IMR-90 (cell line): ENCODE results near the gene ARHGEF38. TPM values are rescaled to one million over a fixed set of nuclear protein-coding genes. Genes with fewer than 3 reads are reported as not detected.

Source experiments
- ATAC-seq: fragments of 200-7000 bp; cut with Tn5 transposase; 2 replicates; pipeline ENCODE4 v1.9.1; 2020; ENCODE audit warnings: low read depth, mild to moderate bottlenecking, moderate library complexity
- BruUV-seq: library from RNA; stranded (reverse); fragments of 400-500 nt; replicated peaks from 2 replicates; lab custom pipeline; 2021; lab: Mats Ljungman, UMichigan
- CTCF ChIA-PET: fragments of 300-600 bp; formaldehyde crosslinking; extraction: SDS; loops from one replicate; lab custom pipeline; 2021; ENCODE audit warnings: antibody characterized with exemption; lab: Yijun Ruan, JAX
- POLR2A ChIA-PET: fragments of 300-600 bp; sonication (Branson Sonifier 250); formaldehyde crosslinking; loops from one replicate; lab custom pipeline; 2022; ENCODE audit warnings: antibody characterized with exemption; ENCODE audit not compliant: unreplicated experiment; lab: Charles Lee
- DNase-seq: peaks from one replicate; pipeline ENCODE4 v3.0.0; 2013
- H2AFZ ChIP-seq: replicated peaks from 2 replicates; pipeline ENCODE3; 2013; ENCODE audit warnings: low read length, mild to moderate bottlenecking; ENCODE audit not compliant: poor library complexity
- H2AK5ac ChIP-seq: 2 replicates; pipeline ENCODE4 v1.6.1; 2013; ENCODE audit warnings: low read depth, low read length, inconsistent platforms
- H2AK9ac ChIP-seq: replicated peaks from 2 replicates; pipeline ENCODE3; 2013; ENCODE audit warnings: mild to moderate bottlenecking, low read depth, low read length, moderate library complexity; ENCODE audit not compliant: poor library complexity
- H2BK120ac ChIP-seq: 2 replicates; pipeline ENCODE4 v1.6.1; 2013; ENCODE audit warnings: low read depth, low read length, inconsistent platforms
- H2BK15ac ChIP-seq: 3 replicates; pipeline ENCODE4 v1.6.1; 2013; ENCODE audit warnings: low read depth, low read length, inconsistent platforms
- H2BK20ac ChIP-seq: 2 replicates; pipeline ENCODE4 v1.6.1; 2013; ENCODE audit warnings: low read depth, mild to moderate bottlenecking, inconsistent platforms, low read length, moderate library complexity
- H2BK5ac ChIP-seq: 2 replicates; pipeline ENCODE4 v1.6.1; 2013; ENCODE audit warnings: mild to moderate bottlenecking, low read depth, low read length, inconsistent platforms; ENCODE audit not compliant: poor library complexity, severe bottlenecking
- H3K14ac ChIP-seq: replicated peaks from 2 replicates; pipeline ENCODE4 v1.6.1; 2013; ENCODE audit warnings: low read depth, low read length, inconsistent platforms
- H3K18ac ChIP-seq: 2 replicates; pipeline ENCODE4 v1.6.1; 2013; ENCODE audit warnings: low read depth, low read length, control low read depth
- H3K23ac ChIP-seq: 2 replicates; pipeline ENCODE4 v1.6.1; 2013; ENCODE audit warnings: low read depth, low read length, inconsistent platforms
- H3K27ac ChIP-seq: 2 replicates; pipeline ENCODE4 v1.5.1; 2013; ENCODE audit warnings: mild to moderate bottlenecking, control low read depth, low read length; ENCODE audit not compliant: insufficient read depth
- H3K27me3 ChIP-seq: 2 replicates; pipeline ENCODE4 v1.6.1; 2013; ENCODE audit warnings: low read length; ENCODE audit not compliant: control insufficient read depth, insufficient read depth
- H3K36me3 ChIP-seq: 2 replicates; pipeline ENCODE4 v1.6.1; 2013; ENCODE audit warnings: low read length, mixed read lengths; ENCODE audit not compliant: control insufficient read depth, insufficient read depth
- H3K4ac ChIP-seq: 2 replicates; pipeline ENCODE4 v1.6.1; 2013; ENCODE audit warnings: low read depth, low read length, inconsistent platforms
- H3K4me1 ChIP-seq: 2 replicates; pipeline ENCODE4 v1.6.1; 2013; ENCODE audit warnings: low read length, mixed read lengths; ENCODE audit not compliant: control insufficient read depth, insufficient read depth
- H3K4me2 ChIP-seq: 2 replicates; pipeline ENCODE4 v1.6.1; 2013; ENCODE audit warnings: low read depth, mild to moderate bottlenecking, control low read depth, low read length, moderate library complexity
- H3K4me3 ChIP-seq: 2 replicates; pipeline ENCODE4 v1.5.1; 2013; ENCODE audit warnings: low read depth, mild to moderate bottlenecking, control low read depth, low read length, moderate library complexity; ENCODE audit not compliant: insufficient read depth
- H3K56ac ChIP-seq: 2 replicates; pipeline ENCODE4 v1.6.1; 2013; ENCODE audit warnings: low read length, inconsistent platforms; ENCODE audit not compliant: insufficient read depth; ENCODE audit errors: extremely low read depth
- H3K79me1 ChIP-seq, 2 experiments: 2 replicates each; pipeline ENCODE4 v1.6.1; 2013; ENCODE audit warnings: low read length in 2 of 2, inconsistent platforms in 1 of 2, low read depth in 1 of 2
- H3K9ac ChIP-seq: 2 replicates; pipeline ENCODE4 v1.6.1; 2013; ENCODE audit warnings: low read depth, low read length, control low read depth
- H3K9me1 ChIP-seq: 2 replicates; pipeline ENCODE4 v1.6.1; 2013; ENCODE audit warnings: low read length, inconsistent platforms; ENCODE audit not compliant: insufficient read depth
- H3K9me3 ChIP-seq: 2 replicates; pipeline ENCODE4 v1.6.1; 2013; ENCODE audit warnings: low read length; ENCODE audit not compliant: control insufficient read depth, insufficient read depth
- H4K20me1 ChIP-seq: 2 replicates; pipeline ENCODE4 v1.6.1; 2013; ENCODE audit warnings: low read length, inconsistent platforms; ENCODE audit not compliant: insufficient read depth
- H4K5ac ChIP-seq: 2 replicates; pipeline ENCODE4 v1.6.1; 2013; ENCODE audit warnings: mild to moderate bottlenecking, low read depth, low read length, control low read depth
- H4K8ac ChIP-seq, 2 experiments: 2 replicates each; pipeline ENCODE4 v1.6.1; 2013; ENCODE audit warnings: low read depth in 2 of 2, low read length in 2 of 2, control low read depth in 1 of 2, inconsistent platforms in 1 of 2
- H4K91ac ChIP-seq: 2 replicates; pipeline ENCODE4 v1.6.1; 2013; ENCODE audit warnings: low read depth, low read length, inconsistent platforms; ENCODE audit not compliant: insufficient read depth
- RAD21 ChIP-seq: IDR thresholded peaks from 2 replicates; pipeline ENCODE4 v1.6.1; 2012; ENCODE audit warnings: low read length, improper control_type of control experiment
- WGBS, 2 experiments: methylation state at CpG; one replicate each; pipeline versions ENCODE4 v1.1.5 to v1.1.7; 2013; ENCODE audit warnings: missing lambda C conversion rate in 2 of 2; ENCODE audit not compliant: insufficient read length in 1 of 2; ENCODE audit errors: extremely low coverage in 2 of 2; 5-methylcytosine and 5-hydroxymethylcytosine counted together
- dilution Hi-C: fragments of 300-500 bp; cut with HindIII; formaldehyde crosslinking; loops from one replicate; pipeline ENCODE4 v1.14.3; 2018; ENCODE audit warnings: low sequenced_read_pairs; ENCODE audit not compliant: unreplicated experiment
- in situ Hi-C: fragments of 300-500 bp; cut with MboI; formaldehyde crosslinking; loops from 3 replicates; pipeline ENCODE4 v1.14.3; 2019; ENCODE audit warnings: low sequenced_read_pairs, inconsistent platforms, mixed read lengths
- intact Hi-C: fragments of 100-400 bp; cut with micrococcal nuclease; formaldehyde crosslinking; loops from 2 replicates; pipeline ENCODE4 v1.10.0; 2022
- polyA plus RNA-seq, 3 experiments: library from polyadenylated mRNA; depleted of rRNA; stranded (reverse); fragments of >200 nt; gene quantifications; 2 replicates each; pipeline ENCODE4 v1.2.3, GENCODE V29; 2012; ENCODE audit warnings: low replicate concordance in 1 of 3
- total RNA-seq: library from RNA; depleted of rRNA; stranded (reverse); fragments of >200 nt; gene quantifications from 2 replicates; pipeline ENCODE4 v1.2.3, GENCODE V29; 2012

ARHGEF38 gene
- total and polyA plus RNA-seq, 2 of the 4 experiments (the other 2 are of a cell fraction) = not detected

DNA sequence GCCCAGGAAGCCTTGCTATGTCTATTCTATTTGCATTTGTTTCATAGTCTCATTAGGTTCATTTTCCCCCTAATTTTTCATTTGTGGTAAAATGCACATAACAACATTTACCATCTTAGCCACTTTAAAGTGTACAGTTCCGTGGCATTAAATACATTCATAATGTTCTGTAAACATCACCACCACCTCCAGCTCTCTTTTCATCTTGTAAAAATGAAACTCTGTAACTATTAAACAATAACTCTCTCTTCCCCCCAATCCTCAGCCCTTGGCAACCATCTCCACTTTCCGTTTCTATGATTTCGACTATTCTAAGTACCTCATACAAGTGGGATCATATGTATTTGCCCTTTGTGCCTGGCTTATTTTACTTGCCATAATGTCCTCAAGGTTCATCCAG, 19.9 kb downstream of the ARHGEF38 start:
- no peak overlapping the region for H3K27ac ChIP-seq
- H3K4me1 ChIP-seq = no peaks in the 10 kb centered on the region
- no peak overlapping the region for H2AK9ac ChIP-seq
- H3K79me1 ChIP-seq = no peaks in the 10 kb centered on the region
- no peaks in the 10 kb centered on the region for H3K9me3 ChIP-seq
- H2BK120ac ChIP-seq = no peak overlapping the region
- H4K20me1 ChIP-seq = no peaks in the 10 kb centered on the region
- H3K18ac ChIP-seq = no peak overlapping the region
- BruUV-seq = no TSS peak
- H2AFZ ChIP-seq = no peak overlapping the region
- no peak for TF ChIP-seq RAD21
- no peak overlapping the region for H4K91ac ChIP-seq
- no peak overlapping the region for H4K8ac ChIP-seq
- ATAC-seq (no peak), DNase-seq (no peak)
- in situ Hi-C loops (no loop called here), dilution Hi-C loops (no loop called here), intact Hi-C loops (no loop called here)
- no peak overlapping the region for H2AK5ac ChIP-seq
- no peak overlapping the region for H3K4ac ChIP-seq
- no peaks in the 10 kb centered on the region for H3K27me3 ChIP-seq
- no peak overlapping the region for H3K56ac ChIP-seq
- no peak overlapping the region for H3K4me3 ChIP-seq
- H3K4me2 ChIP-seq = no peak overlapping the region
- no peak overlapping the region for H2BK20ac ChIP-seq
- no peaks in the 10 kb centered on the region for H3K9me1 ChIP-seq
- WGBS, 2 experiments = no CpG with 5 or more reads among the region's 3 CpGs
- no peaks in the 10 kb centered on the region for H3K36me3 ChIP-seq
- ChIA-PET CTCF (no interaction called here), POLR2A (no interaction called here)
- H4K5ac ChIP-seq = no peak overlapping the region
- H3K23ac ChIP-seq = no peak overlapping the region
- no peak overlapping the region for H3K14ac ChIP-seq
- H2BK5ac ChIP-seq = no peak overlapping the region
- H2BK15ac ChIP-seq = no peak overlapping the region
- H3K9ac ChIP-seq = no peak overlapping the region
